Measurements from ENCODE around the gene SERTAD2. TPM values are rescaled to one million over a fixed set of nuclear protein-coding genes. Genes with fewer than 3 reads are reported as not detected.

SERTAD2 gene
- total and polyA plus RNA-seq, 2 donors (not counting 3 experiments of a cell fraction or from before 2014, with no cell fraction given): 5.5 to 11.2 TPM

DNA sequence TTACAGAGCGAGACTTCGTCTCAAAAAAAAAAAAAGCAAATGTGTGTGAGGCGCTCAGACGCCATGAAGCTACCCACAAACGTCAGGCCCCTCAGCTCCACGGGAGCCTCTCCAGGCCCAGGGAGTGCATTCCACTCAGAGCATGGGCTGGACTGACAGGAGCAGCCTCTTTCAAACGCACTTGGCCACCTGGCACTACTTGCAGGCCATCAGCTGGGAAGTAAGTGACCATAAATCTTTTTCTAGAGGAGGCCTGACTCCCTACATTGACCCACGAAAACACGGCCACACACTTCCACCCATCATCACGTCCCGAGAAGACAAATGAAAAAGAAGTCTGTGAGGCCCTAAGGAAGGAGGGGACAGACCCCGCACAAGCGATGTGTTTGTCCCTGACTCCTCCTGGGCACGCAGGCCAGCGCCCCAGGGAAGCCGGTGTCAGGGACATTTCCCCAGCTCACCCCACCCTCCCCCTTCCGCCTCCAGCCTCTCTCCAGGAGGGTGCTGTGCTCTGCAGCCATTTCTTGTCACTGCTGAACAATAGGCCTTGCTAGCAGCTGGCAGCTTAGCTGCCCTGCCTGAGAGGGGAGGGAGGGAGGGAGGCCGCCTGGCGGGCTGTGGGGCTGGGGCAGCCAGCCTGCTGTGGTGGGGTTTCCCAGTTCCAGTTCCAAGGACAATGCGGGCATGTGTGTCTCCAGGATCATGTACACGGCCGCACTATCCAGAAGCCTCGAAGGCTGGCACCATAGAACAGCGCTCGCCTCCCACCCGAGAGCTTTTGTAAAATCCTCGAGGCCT lies 26.6 kb downstream of the SERTAD2 start:
- DNase-seq (ENCODE audit: low read depth, low spot score) (peak; percentile 35), FAIRE-seq (peak; percentile 26)
- H3K27ac ChIP-seq (ENCODE audit: insufficient read depth, low read depth, low read length): no peak overlapping the region
- H3K9me3 ChIP-seq (replicated peaks; ENCODE audit: control insufficient read depth, insufficient read depth, low read length): no peaks in the 10 kb centered on the region
- no peaks in the 10 kb centered on the region for H3K27me3 ChIP-seq (ENCODE audit: control insufficient read depth in 2 of 2, insufficient read depth in 2 of 2, low read length in 2 of 2)
- ChIA-PET POLR2A (no interaction called here), CTCF (interaction anchor here (0.7 to 5.4 kb wide), 7 partner anchors 9 to 204 kb away, joined by 3 to 25 read pairs (median 4); no protein-coding TSS in a partner anchor)
- H3K9me1 ChIP-seq (replicated peaks; ENCODE audit: control insufficient read depth, extremely low read depth, insufficient read depth, low read length): no peaks in the 10 kb centered on the region
- no peaks in the 10 kb centered on the region for H3K79me2 ChIP-seq (ENCODE audit: control insufficient read depth, insufficient read depth, low read length)
- TF ChIP-seq POLR2A (IDR thresholded peaks at IDR 0.05; ENCODE audit: low read depth, low read length): no peak
- no peaks in the 10 kb centered on the region for H3K36me3 ChIP-seq (ENCODE audit: control insufficient read depth in 2 of 2, extremely low read depth in 1 of 2, insufficient read depth in 2 of 2, low read length in 2 of 2)
- no peaks in the 10 kb centered on the region for H4K20me1 ChIP-seq (replicated peaks; ENCODE audit: control insufficient read depth, extremely low read depth, insufficient read depth, low read length)
- dilution Hi-C loops (cut with MboI; ENCODE audit: extremely low pct_ligation_motif_present, low sequenced_read_pairs) (no loop called here), intact Hi-C loops (cut with micrococcal nuclease) (no loop called here)
- H3K4me2 ChIP-seq (ENCODE audit: insufficient read depth, low read length): no peak overlapping the region
- H3K4me1 ChIP-seq (ENCODE audit: control insufficient read depth, extremely low read depth, insufficient read depth, low read length): no peaks in the 10 kb centered on the region
- H3K4me3 ChIP-seq (replicated peaks in 1 of 3; ENCODE audit: insufficient read depth in 1 of 3, low read depth in 1 of 3, low read length in 3 of 3): no peak overlapping the region
- no TSS peak for BruUV-seq (replicated peaks)
- no peak overlapping the region for H3K9ac ChIP-seq (replicated peaks; ENCODE audit: extremely low read depth, insufficient read depth, low read length)
- H2AFZ ChIP-seq (ENCODE audit: low read depth, low read length): no peak overlapping the region

DNA sequence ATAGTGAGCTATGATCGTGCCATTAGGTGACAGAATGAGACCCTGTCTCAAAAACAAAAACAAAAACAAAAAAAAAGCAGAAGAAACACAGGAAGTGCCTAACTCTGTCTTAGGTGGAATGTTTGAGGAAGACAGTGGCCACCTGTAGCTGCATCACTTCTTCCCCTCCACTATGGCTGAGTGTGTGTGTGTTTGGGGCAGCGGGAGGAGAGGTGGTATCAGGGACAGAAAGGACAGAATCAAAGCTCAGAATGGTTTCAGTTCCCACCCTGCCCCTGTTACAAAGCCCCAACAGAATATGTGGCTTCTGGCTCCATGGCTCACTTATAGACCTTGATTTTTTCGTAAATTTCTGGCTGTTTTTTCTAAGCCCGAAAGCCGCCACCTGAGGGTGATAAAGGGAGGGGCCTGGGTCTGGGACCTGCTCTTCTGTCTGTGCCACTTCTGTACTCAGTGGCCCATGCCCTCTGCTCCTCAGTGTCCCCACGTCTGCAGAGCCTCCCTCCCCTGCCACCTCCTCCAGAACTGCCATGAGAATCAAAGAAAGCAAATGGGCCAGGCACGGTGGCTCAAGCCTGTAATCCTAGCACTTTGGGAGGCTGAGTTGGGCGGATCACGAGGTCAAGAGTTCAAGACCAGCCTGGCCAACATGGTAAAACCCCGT lies 27.4 kb downstream of the SERTAD2 start:
- no peaks in the 10 kb centered on the region for H3K9me3 ChIP-seq (replicated peaks; ENCODE audit: control insufficient read depth, insufficient read depth, low read length)
- intact Hi-C loops (cut with micrococcal nuclease): no loop called here
- no peaks in the 10 kb centered on the region for H3K4me1 ChIP-seq (ENCODE audit: control insufficient read depth, extremely low read depth, insufficient read depth, low read length)
- no peak overlapping the region for H3K4me3 ChIP-seq (replicated peaks in 1 of 3; ENCODE audit: insufficient read depth in 1 of 3, low read depth in 1 of 3, low read length in 3 of 3)
- no peak overlapping the region for H3K27ac ChIP-seq (ENCODE audit: insufficient read depth, low read depth, low read length)
- no peaks in the 10 kb centered on the region for H4K20me1 ChIP-seq (replicated peaks; ENCODE audit: control insufficient read depth, extremely low read depth, insufficient read depth, low read length)
- no peak for TF ChIP-seq EZH2 (IDR thresholded peaks at IDR 0.05; ENCODE audit: borderline replicate concordance, low read depth, low read length, severe bottlenecking)
- TF ChIP-seq MYC (IDR thresholded peaks at IDR 0.05; ENCODE audit: low read depth, low read length): no peak
- DNase-seq (ENCODE audit: low read depth, low spot score): no peak
- ChIA-PET POLR2A (no interaction called here), CTCF (interaction anchor here (1.1 to 5.4 kb wide), 5 partner anchors 8 to 205 kb away, joined by 3 to 25 read pairs (median 4); no protein-coding TSS in a partner anchor)
- no peaks in the 10 kb centered on the region for H3K9me1 ChIP-seq (replicated peaks; ENCODE audit: control insufficient read depth, extremely low read depth, insufficient read depth, low read length)
- BruUV-seq (replicated peaks): no TSS peak
- H3K36me3 ChIP-seq (ENCODE audit: control insufficient read depth in 2 of 2, extremely low read depth in 1 of 2, insufficient read depth in 2 of 2, low read length in 2 of 2): no peaks in the 10 kb centered on the region
- peak; percentile 44 for FAIRE-seq
- dilution Hi-C loops (cut with MboI; ENCODE audit: extremely low pct_ligation_motif_present, low sequenced_read_pairs): no loop called here
- no peak overlapping the region for H3K9ac ChIP-seq (replicated peaks; ENCODE audit: extremely low read depth, insufficient read depth, low read length)
- no peaks in the 10 kb centered on the region for H3K27me3 ChIP-seq (ENCODE audit: control insufficient read depth in 2 of 2, insufficient read depth in 2 of 2, low read length in 2 of 2)
- no peak overlapping the region for H2AFZ ChIP-seq (ENCODE audit: low read depth, low read length)
- H3K4me2 ChIP-seq (ENCODE audit: insufficient read depth, low read length): no peak overlapping the region
- no peaks in the 10 kb centered on the region for H3K79me2 ChIP-seq (ENCODE audit: control insufficient read depth, insufficient read depth, low read length)

Data from endothelial cell of umbilical vein (primary cell).